ENCODE measurements around the gene IRGC. TPM values are rescaled to one million over a fixed set of nuclear protein-coding genes. Genes with fewer than 3 reads are reported as not detected.

The IRGC gene
- total RNA-seq, 1 donor from 2014 or later, result not detected

DNA sequence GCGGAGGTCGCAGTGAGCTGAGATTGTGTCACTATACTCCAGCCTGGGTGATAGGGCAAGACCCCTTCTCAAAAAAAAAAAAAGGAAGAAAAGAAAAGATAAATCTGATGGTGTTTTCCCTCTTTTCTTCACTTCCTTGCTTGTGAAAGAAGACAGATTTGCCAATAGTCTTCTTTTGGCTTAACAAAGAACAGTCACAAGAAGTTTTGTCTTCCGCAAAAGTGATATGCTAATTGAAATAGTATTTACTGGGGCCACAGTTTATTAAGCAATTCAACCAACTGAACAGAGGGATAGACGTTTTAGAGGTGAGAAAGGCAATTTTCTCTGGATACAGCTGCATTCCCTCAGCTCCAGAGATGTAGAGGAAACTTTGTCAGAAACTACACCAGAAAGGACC, 23.0 kb upstream of the IRGC start:
- TF ChIP-seq, protein P1, sequence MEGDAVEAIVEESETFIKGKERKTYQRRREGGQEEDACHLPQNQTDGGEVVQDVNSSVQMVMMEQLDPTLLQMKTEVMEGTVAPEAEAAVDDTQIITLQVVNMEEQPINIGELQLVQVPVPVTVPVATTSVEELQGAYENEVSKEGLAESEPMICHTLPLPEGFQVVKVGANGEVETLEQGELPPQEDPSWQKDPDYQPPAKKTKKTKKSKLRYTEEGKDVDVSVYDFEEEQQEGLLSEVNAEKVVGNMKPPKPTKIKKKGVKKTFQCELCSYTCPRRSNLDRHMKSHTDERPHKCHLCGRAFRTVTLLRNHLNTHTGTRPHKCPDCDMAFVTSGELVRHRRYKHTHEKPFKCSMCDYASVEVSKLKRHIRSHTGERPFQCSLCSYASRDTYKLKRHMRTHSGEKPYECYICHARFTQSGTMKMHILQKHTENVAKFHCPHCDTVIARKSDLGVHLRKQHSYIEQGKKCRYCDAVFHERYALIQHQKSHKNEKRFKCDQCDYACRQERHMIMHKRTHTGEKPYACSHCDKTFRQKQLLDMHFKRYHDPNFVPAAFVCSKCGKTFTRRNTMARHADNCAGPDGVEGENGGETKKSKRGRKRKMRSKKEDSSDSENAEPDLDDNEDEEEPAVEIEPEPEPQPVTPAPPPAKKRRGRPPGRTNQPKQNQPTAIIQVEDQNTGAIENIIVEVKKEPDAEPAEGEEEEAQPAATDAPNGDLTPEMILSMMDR (IDR thresholded peaks at IDR 0.05; ENCODE audit: insufficient read depth, low read length, severe bottlenecking), result no peak
- FAIRE-seq, result no peak
- Histone ChIP-seq H3K27me3 (ENCODE audit: control insufficient read depth, insufficient read depth, low read length) (peaks cover 2% of the 10 kb centered on the region), H3K4me3 (ENCODE audit: low read depth, low read length) (no peak overlapping the region), H3K36me3 (ENCODE audit: control insufficient read depth, insufficient read depth, low read length) (no peaks in the 10 kb centered on the region)
- no peak for DNase-seq (ENCODE audit: low read depth)

GRCh38 chr19:43694553-43694952, 21.3 kb upstream of the IRGC start:
- H3K36me3 ChIP-seq (ENCODE audit: control insufficient read depth, insufficient read depth, low read length), result no peaks in the 10 kb centered on the region
- FAIRE-seq (no peak), DNase-seq (ENCODE audit: low read depth) (no peak)
- peaks cover 5% of the 10 kb centered on the region for H3K27me3 ChIP-seq (ENCODE audit: control insufficient read depth, insufficient read depth, low read length)
- no peak overlapping the region for H3K4me3 ChIP-seq (ENCODE audit: low read depth, low read length)
- TF ChIP-seq, protein P1 (IDR thresholded peaks at IDR 0.05; ENCODE audit: insufficient read depth, low read length, severe bottlenecking), result no peak

DNA sequence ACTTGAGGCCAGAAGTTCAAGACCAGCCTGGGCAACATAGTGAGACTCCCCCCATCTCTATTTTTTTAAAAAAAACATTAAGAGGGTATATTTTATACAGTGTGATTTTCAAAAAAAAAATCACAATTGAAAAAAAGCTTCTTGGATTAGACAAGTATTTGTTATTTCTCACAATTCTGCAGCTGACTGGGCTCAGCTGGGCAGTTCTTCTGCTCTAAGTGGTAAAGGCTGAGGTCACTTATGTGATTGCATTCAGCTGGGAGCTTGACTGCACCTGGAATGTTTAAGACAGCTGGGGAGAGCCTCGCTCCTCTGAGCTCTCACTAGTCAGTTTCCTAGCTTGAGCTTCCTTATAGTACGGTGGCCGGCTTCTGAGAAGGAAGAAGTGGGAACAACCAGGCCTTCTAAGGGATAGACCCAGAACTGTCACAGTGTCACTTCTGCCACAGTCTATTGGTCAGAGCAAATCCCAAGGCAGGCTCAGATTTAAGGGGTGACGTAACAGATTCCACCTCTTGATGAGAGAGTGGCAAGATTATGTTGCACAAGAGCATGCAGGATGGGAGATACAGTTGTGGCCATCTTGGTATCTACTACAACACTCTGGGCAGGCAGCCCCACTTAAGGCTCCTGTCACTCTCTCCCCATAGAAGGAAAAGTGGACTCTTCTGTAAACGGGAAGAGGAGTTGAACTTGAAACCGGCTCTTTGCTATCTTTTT, 19.7 kb upstream of the IRGC start:
- H3K27me3 ChIP-seq (ENCODE audit: control insufficient read depth, insufficient read depth, low read length), result peaks cover 6% of the 10 kb centered on the region
- TF ChIP-seq, protein P1 (IDR thresholded peaks at IDR 0.05; ENCODE audit: insufficient read depth, low read length, severe bottlenecking), result no peak
- DNase-seq (ENCODE audit: low read depth), result no peak
- no peaks in the 10 kb centered on the region for H3K36me3 ChIP-seq (ENCODE audit: control insufficient read depth, insufficient read depth, low read length)
- H3K4me3 ChIP-seq (ENCODE audit: low read depth, low read length), result no peak overlapping the region
- FAIRE-seq, result peak; percentile 18

GRCh38 chr19:43697295-43697694, 18.6 kb upstream of the IRGC start:
- peaks cover 6% of the 10 kb centered on the region for H3K27me3 ChIP-seq (ENCODE audit: control insufficient read depth, insufficient read depth, low read length)
- H3K4me3 ChIP-seq (ENCODE audit: low read depth, low read length), result no peak overlapping the region
- DNase-seq (ENCODE audit: low read depth) (no peak), FAIRE-seq (peak; percentile 87)
- no peaks in the 10 kb centered on the region for H3K36me3 ChIP-seq (ENCODE audit: control insufficient read depth, insufficient read depth, low read length)
- TF ChIP-seq, protein P1 (IDR thresholded peaks at IDR 0.05; ENCODE audit: insufficient read depth, low read length, severe bottlenecking), result no peak

DNA sequence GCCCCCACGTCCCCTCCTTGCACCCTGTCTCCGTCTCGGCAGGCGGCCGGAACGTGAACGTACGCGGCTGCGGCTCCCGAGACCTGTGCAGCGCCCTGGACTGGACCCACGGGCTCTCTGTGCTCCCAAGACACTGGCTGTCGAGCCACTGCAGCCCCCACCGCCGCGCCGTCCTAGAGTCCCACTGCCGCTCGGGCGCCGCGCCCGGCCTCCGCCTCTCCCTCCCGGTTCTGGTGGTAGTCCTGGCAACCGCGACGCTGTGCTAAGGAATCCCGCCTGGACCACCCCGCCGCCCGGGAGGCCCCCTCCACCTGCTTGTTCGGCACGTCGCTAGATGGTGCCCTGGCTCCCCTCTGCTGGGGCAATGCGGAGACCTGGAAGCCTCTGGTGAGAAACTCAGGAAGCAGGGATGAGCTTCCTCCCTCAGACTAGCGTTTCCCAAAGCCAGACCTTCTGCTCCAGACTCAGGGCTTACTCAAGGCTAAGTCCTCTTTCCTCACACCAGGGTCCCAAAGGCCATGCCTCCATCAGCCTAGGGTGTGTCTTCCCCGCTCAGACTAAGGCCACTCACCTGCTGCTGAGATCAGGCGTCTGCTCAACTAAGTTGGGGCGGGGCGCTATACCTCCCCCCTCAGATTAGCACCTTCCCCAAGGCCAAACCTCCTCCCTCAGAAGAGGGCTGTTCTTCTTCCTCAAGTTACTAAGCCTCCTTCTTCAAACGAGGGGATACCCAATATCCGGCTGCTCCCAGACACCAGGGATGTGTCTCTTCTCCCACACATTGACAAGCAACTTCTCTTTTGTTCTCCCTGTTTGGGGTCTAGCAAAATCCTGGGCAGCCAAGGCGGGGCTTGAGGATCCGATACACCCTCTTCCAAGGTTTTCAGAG, 16.1 kb upstream of the IRGC start:
- no peak overlapping the region for H3K4me3 ChIP-seq (ENCODE audit: low read depth, low read length)
- FAIRE-seq (no peak), DNase-seq (ENCODE audit: low read depth) (peak; percentile 6)
- peaks cover 6% of the 10 kb centered on the region for H3K27me3 ChIP-seq (ENCODE audit: control insufficient read depth, insufficient read depth, low read length)
- no peaks in the 10 kb centered on the region for H3K36me3 ChIP-seq (ENCODE audit: control insufficient read depth, insufficient read depth, low read length)
- TF ChIP-seq, protein P1 (IDR thresholded peaks at IDR 0.05; ENCODE audit: insufficient read depth, low read length, severe bottlenecking), result no peak

Data from bronchial epithelial cell (primary cell).